ENCODE results near the gene NOXO1. TPM values are rescaled to one million over a fixed set of nuclear protein-coding genes. Genes with fewer than 3 reads are reported as not detected.

Gene NOXO1
- total RNA-seq, 2 experiments from 2014 or later, result 0.56 to 0.99 TPM

DNA sequence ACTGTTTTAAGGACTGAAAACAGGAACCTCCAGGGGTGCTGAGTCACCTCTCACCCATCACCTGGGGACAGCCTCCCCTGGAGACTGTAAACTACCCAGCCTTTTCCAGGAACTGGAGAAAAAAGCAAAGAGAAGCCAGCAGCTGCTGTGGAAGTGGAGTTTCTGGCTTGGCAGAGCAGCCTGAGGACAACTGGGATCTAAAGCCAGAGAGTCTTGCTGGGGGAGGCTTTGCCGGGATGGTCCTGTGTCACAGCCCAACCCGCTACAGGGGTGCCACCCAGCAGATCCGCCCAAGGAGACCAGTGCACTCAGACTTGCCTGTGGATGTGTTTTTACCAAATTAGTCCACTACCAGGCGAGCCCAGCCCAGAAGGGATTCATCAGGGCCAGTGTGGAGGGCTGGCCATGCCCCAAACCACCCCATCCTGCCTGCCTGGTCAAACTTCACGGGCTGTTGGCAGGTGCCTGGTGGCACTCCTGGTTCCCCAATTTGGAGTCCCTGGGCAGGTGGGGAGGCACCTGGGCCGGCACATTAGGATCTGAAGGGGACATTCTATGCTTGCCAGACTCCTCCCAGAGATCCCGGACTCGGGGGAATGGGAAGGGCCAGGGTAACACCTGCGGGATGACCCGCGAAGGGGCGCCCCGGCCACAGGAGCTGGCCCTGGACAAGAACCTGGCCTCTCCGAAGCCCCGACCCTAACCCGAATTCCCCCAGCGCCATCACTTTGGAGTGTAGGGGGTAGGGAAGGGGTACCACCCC is 39.0 kb downstream of the NOXO1 start:
- peaks cover 28% of the 10 kb centered on the region for H3K4me1 ChIP-seq (ENCODE audit: insufficient read depth, low read length)
- H3K9me3 ChIP-seq (ENCODE audit: control insufficient read depth in 1 of 2, insufficient read depth in 1 of 2, low read length in 2 of 2), result no peaks in the 10 kb centered on the region
- H3K4me3 Mint-ChIP-seq, result peak overlapping the region; percentile 93
- no peaks in the 10 kb centered on the region for H3K27me3 ChIP-seq (ENCODE audit: control insufficient read depth in 1 of 2, insufficient read depth in 2 of 2, low read length in 2 of 2)
- H3K4me1 Mint-ChIP-seq (ENCODE audit: low read depth), result peaks cover 18% of the 10 kb centered on the region
- POLR2A ChIA-PET, result interaction anchor here (0.7 to 1.6 kb wide), 3 partner anchors 23 to 115 kb away, joined by 3 to 23 read pairs (median 3); partner anchors contain the start of genes FAHD1, HAGH and RPS2
- H3K36me3 Mint-ChIP-seq (ENCODE audit: low read depth), result peaks cover 13% of the 10 kb centered on the region
- DNase-seq (peak in 1 of 14 experiments; percentile 44), ATAC-seq (ENCODE audit: poor library complexity) (no peak)
- TF ChIP-seq, protein P1, sequence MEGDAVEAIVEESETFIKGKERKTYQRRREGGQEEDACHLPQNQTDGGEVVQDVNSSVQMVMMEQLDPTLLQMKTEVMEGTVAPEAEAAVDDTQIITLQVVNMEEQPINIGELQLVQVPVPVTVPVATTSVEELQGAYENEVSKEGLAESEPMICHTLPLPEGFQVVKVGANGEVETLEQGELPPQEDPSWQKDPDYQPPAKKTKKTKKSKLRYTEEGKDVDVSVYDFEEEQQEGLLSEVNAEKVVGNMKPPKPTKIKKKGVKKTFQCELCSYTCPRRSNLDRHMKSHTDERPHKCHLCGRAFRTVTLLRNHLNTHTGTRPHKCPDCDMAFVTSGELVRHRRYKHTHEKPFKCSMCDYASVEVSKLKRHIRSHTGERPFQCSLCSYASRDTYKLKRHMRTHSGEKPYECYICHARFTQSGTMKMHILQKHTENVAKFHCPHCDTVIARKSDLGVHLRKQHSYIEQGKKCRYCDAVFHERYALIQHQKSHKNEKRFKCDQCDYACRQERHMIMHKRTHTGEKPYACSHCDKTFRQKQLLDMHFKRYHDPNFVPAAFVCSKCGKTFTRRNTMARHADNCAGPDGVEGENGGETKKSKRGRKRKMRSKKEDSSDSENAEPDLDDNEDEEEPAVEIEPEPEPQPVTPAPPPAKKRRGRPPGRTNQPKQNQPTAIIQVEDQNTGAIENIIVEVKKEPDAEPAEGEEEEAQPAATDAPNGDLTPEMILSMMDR (IDR thresholded peaks at IDR 0.05), result no peak
- H3K27ac Mint-ChIP-seq, result no peak overlapping the region
- H3K27me3 Mint-ChIP-seq, result no peaks in the 10 kb centered on the region
- intact Hi-C loops (cut with DNase I, micrococcal nuclease), result loop anchor here (5.0 kb wide), 3 partner anchors 50 to 175 kb away; partner anchors contain the start of genes NUBP2 (in 1 of the 2) and SPSB3 (in 1 of the 2)
- CTCF ChIA-PET, result no interaction called here
- H3K27ac ChIP-seq (ENCODE audit: low read depth in 1 of 2, low read length in 2 of 2), result no peak overlapping the region
- H3K36me3 ChIP-seq (ENCODE audit: insufficient read depth, low read length), result peaks cover 20% of the 10 kb centered on the region
- peak overlapping the region; percentile 92 for H3K4me3 ChIP-seq (ENCODE audit: low read length)
- H3K9me3 Mint-ChIP-seq, result no peaks in the 10 kb centered on the region

DNA sequence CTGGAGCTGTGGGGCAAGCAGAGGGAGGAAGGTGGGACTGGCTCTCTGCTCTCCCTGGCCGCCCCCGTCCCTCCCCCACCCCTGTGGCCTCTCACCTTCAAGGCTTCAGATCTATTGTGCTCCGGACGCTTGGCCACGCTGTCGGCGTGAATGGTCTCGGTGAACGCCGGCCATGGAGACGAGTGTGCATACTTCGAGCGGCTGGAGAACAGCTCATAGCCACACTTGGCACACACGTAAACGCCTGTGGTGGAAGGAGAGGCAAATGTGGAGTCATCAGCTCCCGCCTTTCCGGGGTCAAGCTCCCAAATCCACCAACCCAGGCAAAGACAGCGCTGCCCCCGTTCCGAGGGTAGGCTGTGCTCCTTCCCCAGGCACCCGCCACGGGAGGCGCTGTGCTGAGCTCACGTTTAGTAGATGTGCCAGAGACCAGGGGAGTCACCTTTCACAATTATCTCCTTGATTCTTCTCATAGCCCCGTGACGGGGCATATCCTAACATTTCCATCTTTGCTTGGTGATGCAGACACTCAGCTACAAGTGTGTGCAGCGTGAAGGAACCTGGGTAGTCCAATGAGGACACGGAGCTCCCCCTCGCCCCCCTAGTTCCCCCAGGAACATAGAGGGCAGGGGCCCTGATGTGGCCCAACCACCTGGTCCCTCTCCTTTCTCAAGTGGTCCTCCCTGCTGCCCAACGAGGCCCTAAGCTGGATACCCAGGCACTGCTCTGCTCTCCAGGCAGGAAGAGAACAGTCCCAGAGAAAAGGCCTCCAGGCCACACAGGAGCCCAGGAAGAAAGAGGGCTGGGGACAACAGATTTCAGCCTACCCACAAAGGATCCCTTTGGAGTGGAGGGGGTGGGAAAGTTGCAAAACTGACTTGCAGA is 39.9 kb downstream of the NOXO1 start:
- H3K27ac Mint-ChIP-seq, result no peak overlapping the region

More for the DNA sequence above, 39.9 kb downstream of the NOXO1 start:
- TF ChIP-seq, protein P1 (IDR thresholded peaks at IDR 0.05), result no peak
- peaks cover 13% of the 10 kb centered on the region for H3K36me3 Mint-ChIP-seq (ENCODE audit: low read depth)
- CTCF ChIA-PET, result no interaction called here
- intact Hi-C loops (cut with DNase I, micrococcal nuclease), result loop anchor here (5.0 kb wide), 3 partner anchors 51 to 174 kb away; partner anchors contain the start of genes NUBP2 (in 1 of the 2) and SPSB3 (in 1 of the 2)
- H3K27me3 Mint-ChIP-seq, result no peaks in the 10 kb centered on the region
- POLR2A ChIA-PET, result interaction anchor here (1.3 to 2.0 kb wide), 2 partner anchors 20 to 51 kb away, joined by 3 to 4 read pairs; no protein-coding TSS in a partner anchor
- H3K4me3 ChIP-seq (ENCODE audit: low read length), result no peak overlapping the region
- H3K27me3 ChIP-seq (ENCODE audit: control insufficient read depth in 1 of 2, insufficient read depth in 2 of 2, low read length in 2 of 2), result no peaks in the 10 kb centered on the region
- ATAC-seq (ENCODE audit: poor library complexity), result no peak
- peaks cover 20% of the 10 kb centered on the region for H3K36me3 ChIP-seq (ENCODE audit: insufficient read depth, low read length)
- no peak overlapping the region for H3K27ac ChIP-seq (ENCODE audit: low read depth in 1 of 2, low read length in 2 of 2)
- H3K4me1 Mint-ChIP-seq (ENCODE audit: low read depth), result peaks cover 18% of the 10 kb centered on the region
- H3K4me3 Mint-ChIP-seq, result peak overlapping the region; percentile 93
- H3K9me3 ChIP-seq (ENCODE audit: control insufficient read depth in 1 of 2, insufficient read depth in 1 of 2, low read length in 2 of 2), result no peaks in the 10 kb centered on the region
- H3K9me3 Mint-ChIP-seq, result no peaks in the 10 kb centered on the region
- H3K4me1 ChIP-seq (ENCODE audit: insufficient read depth, low read length), result peaks cover 28% of the 10 kb centered on the region
- DNase-seq, result no peak

Data from CD4-positive, alpha-beta T cell (primary cell).